OCI-LY1 (cell line): ENCODE results near the gene UROS.

Source experiments
- H2AFZ ChIP-seq: fragments of 200-600 bp; sonication (generic), shearing (Covaris generic); 2 replicates; pipeline ENCODE4 v1.6.0; 2014; ENCODE audit warnings: antibody characterized with exemption, mild to moderate bottlenecking, low read length
- H3F3A ChIP-seq: fragments of 200-600 bp; sonication (generic), shearing (Covaris generic); 2 replicates; pipeline ENCODE4 v1.6.0; 2014; ENCODE audit warnings: mild to moderate bottlenecking, antibody characterized with exemption, low read length, moderate library complexity; ENCODE audit not compliant: insufficient read depth
- H3K27ac ChIP-seq: fragments of 200-600 bp; sonication (generic); 2 replicates; pipeline ENCODE4 v1.5.1; 2014; ENCODE audit warnings: low read length, mixed run types, mild to moderate bottlenecking, low read depth; ENCODE audit not compliant: poor library complexity, severe bottlenecking
- H3K27me3 ChIP-seq: fragments of 200-600 bp; sonication (generic); 2 replicates; pipeline ENCODE4 v1.6.0; 2014; ENCODE audit warnings: antibody characterized with exemption, mild to moderate bottlenecking, low read length, moderate library complexity; ENCODE audit not compliant: insufficient read depth
- H3K36me3 ChIP-seq: fragments of 200-600 bp; sonication (generic); 2 replicates; pipeline ENCODE4 v1.6.1; 2014; ENCODE audit warnings: mild to moderate bottlenecking, antibody characterized with exemption, low read length, moderate library complexity, mixed read lengths; ENCODE audit not compliant: insufficient read depth
- H3K4me1 ChIP-seq: fragments of 200-600 bp; sonication (generic); 2 replicates; pipeline ENCODE4 v1.5.1; 2014; ENCODE audit warnings: mild to moderate bottlenecking, low read length, moderate library complexity; ENCODE audit not compliant: insufficient read depth, severe bottlenecking
- H3K4me2 ChIP-seq: fragments of 200-600 bp; sonication (generic), shearing (Covaris generic); 2 replicates; pipeline ENCODE4 v1.6.1; 2014; ENCODE audit warnings: low read length
- H3K4me3 ChIP-seq: fragments of 200-600 bp; sonication (generic); 2 replicates; pipeline ENCODE4 v1.5.1; 2014; ENCODE audit warnings: low read length, low read depth, mild to moderate bottlenecking, mixed read lengths; ENCODE audit not compliant: poor library complexity, severe bottlenecking
- H3K79me2 ChIP-seq: fragments of 200-600 bp; shearing (Covaris generic); 2 replicates; pipeline ENCODE4 v1.6.1; 2016; ENCODE audit warnings: mixed run types, low read length, mixed read lengths; ENCODE audit not compliant: insufficient read depth
- H3K9ac ChIP-seq: fragments of 200-600 bp; sonication (generic), shearing (Covaris generic); 2 replicates; pipeline ENCODE4 v1.6.1; 2014; ENCODE audit warnings: mild to moderate bottlenecking, low read length, mixed read lengths
- H3K9me2 ChIP-seq: fragments of 200-600 bp; sonication (generic), shearing (Covaris generic); 2 replicates; pipeline ENCODE4 v1.6.1; 2014; ENCODE audit warnings: low read depth, mild to moderate bottlenecking, low read length, mixed read lengths
- H3K9me3 ChIP-seq: fragments of 200-600 bp; shearing (Covaris generic); 2 replicates; pipeline ENCODE4 v1.6.1; 2014; ENCODE audit warnings: low read length, mixed read lengths
- H4K20me1 ChIP-seq: fragments of 200-600 bp; sonication (generic), shearing (Covaris generic); 2 replicates; pipeline ENCODE4 v1.6.0; 2016; ENCODE audit warnings: mild to moderate bottlenecking, low read length; ENCODE audit not compliant: insufficient read depth
- CTCF ChIP-seq: fragments of 200-600 bp; sonication (generic), shearing (Covaris generic); IDR thresholded peaks from 2 replicates; pipeline ENCODE4 v1.5.1; 2017; ENCODE audit warnings: mild to moderate bottlenecking, antibody characterized with exemption, low read length, moderate library complexity, mixed read lengths
- EZH2 ChIP-seq: fragments of 200-600 bp; sonication (generic), shearing (Covaris generic); IDR thresholded peaks from 2 replicates; pipeline ENCODE4 v1.8.0; 2017; ENCODE audit warnings: borderline replicate concordance, mixed run types, mild to moderate bottlenecking, antibody characterized with exemption, low read length, moderate library complexity, mixed read lengths

Gene UROS

GRCh38 chr10:125781374-125781773 is 41.7 kb downstream of the UROS start:
- Histone ChIP-seq H3K27me3 (no peaks in the 10 kb centered on the region), H3K4me1 (no peaks in the 10 kb centered on the region), H3K9me3 (no peaks in the 10 kb centered on the region), H3K79me2 (no peaks in the 10 kb centered on the region), H3K27ac (no peak overlapping the region), H3K9me2 (no peaks in the 10 kb centered on the region), H4K20me1 (no peaks in the 10 kb centered on the region), H2AFZ (no peak overlapping the region), H3K36me3 (no peaks in the 10 kb centered on the region), H3F3A (no peaks in the 10 kb centered on the region), H3K4me2 (no peak overlapping the region), H3K4me3 (no peak overlapping the region), H3K9ac (no peak overlapping the region)
- TF ChIP-seq EZH2: no peak
- TF ChIP-seq CTCF: no peak

- Histone ChIP-seq H3K27ac (no peak overlapping the region), H3K9me3 (no peaks in the 10 kb centered on the region), H4K20me1 (no peaks in the 10 kb centered on the region), H3K27me3 (no peaks in the 10 kb centered on the region), H3K36me3 (no peaks in the 10 kb centered on the region), H2AFZ (no peak overlapping the region), H3K4me3 (no peak overlapping the region), H3K9me2 (no peaks in the 10 kb centered on the region), H3K4me2 (no peak overlapping the region), H3F3A (no peaks in the 10 kb centered on the region), H3K9ac (no peak overlapping the region), H3K4me1 (no peaks in the 10 kb centered on the region), H3K79me2 (no peaks in the 10 kb centered on the region)
- TF ChIP-seq CTCF (no peak), EZH2 (no peak)
Measured at GRCh38 chr10:125779403-125780327, 43.4 kb downstream of the UROS start.

GRCh38 chr10:125778556-125778955 is 44.5 kb downstream of the UROS start:
- H3K27ac ChIP-seq: no peak overlapping the region
- H3K27me3 ChIP-seq: no peaks in the 10 kb centered on the region
- no peak overlapping the region for H2AFZ ChIP-seq
- H3K9me2 ChIP-seq: no peaks in the 10 kb centered on the region
- no peaks in the 10 kb centered on the region for H3K4me1 ChIP-seq
- no peaks in the 10 kb centered on the region for H3F3A ChIP-seq
- no peak overlapping the region for H3K4me2 ChIP-seq
- no peak overlapping the region for H3K9ac ChIP-seq
- TF ChIP-seq EZH2: no peak
- no peak for TF ChIP-seq CTCF
- no peaks in the 10 kb centered on the region for H3K36me3 ChIP-seq
- no peaks in the 10 kb centered on the region for H3K9me3 ChIP-seq
- H3K79me2 ChIP-seq: no peaks in the 10 kb centered on the region
- no peaks in the 10 kb centered on the region for H4K20me1 ChIP-seq
- no peak overlapping the region for H3K4me3 ChIP-seq
